GM19397 (cell line): Measurements from ENCODE around the gene C16orf46.
"Not testable (repeated sequence)": the region's sequence is repeated elsewhere in the genome, so short reads cannot be mapped to it uniquely, and the experiment has no call there.

Experiments
- ATAC-seq: cut with Tn5 transposase; IDR thresholded peaks from one replicate; pipeline ENCODE4 v1.9.1; 2021; ENCODE audit warnings: mild to moderate bottlenecking, moderate library complexity; ENCODE audit not compliant: unreplicated experiment

C16orf46 gene, protein sequence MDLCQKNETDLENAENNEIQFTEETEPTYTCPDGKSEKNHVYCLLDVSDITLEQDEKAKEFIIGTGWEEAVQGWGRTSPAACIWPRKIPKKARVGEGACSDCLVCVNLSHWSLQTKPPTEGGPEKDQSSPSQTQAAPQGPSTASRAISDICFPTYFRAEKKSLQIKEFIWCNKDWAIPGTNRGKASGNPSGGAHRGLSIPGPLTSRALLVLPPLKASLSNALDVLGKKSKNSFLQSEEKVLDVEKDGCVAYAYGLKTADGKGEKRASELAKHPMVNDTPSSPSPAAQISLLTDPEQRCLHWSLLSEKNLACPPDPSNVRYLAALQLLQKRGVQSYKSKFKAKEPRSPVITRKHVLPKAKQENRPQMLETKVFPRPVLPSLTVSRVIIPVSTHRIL

DNA sequence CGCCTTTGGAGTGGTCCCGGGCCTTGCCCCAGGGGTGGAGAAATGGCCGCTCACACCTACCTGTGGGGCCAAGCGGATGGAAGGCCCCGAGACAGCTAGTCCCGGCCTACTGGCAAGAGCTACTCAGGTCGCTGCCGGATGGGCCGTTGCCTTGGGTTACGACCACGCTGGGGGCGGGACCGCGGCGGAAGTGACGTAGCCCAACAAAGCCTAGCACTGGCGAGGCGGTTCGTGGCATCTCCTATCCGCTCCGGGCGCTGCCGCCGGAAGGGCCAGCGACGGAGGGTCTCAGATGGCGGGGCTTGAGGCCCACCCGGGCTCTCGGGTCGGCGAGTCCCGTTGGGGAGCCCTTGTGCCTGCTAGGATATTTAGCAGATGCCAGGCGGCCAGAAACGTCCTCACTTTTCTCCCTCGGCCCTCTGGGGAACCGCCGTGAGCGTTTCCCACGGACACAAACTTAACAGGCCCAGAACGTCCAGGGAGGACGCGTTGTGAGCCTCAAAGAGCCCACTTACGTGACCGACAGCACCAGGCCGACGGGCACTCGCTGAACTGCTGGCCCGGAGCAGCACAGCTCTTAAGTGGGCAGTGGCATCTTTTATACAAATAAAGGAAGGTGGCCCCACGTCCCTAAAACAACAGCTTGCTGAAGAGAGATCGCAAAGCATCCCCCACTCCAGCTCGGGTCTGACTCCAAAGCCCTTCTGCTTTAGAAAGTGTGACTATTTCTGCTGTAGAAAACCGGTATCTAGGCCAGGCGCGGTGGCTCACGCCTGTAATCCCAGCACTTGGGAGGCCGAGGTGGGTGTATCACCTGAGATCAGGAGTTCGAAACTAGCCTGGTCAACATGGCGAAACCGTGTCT lies at the start of gene C16orf46:
TSS of gene C16orf46 (minus strand) at position 163 of the 865 bp plus-strand sequence. CDS start 13,283 bp downstream, outside the sequence.
- ATAC-seq: peak; percentile 94

DNA sequence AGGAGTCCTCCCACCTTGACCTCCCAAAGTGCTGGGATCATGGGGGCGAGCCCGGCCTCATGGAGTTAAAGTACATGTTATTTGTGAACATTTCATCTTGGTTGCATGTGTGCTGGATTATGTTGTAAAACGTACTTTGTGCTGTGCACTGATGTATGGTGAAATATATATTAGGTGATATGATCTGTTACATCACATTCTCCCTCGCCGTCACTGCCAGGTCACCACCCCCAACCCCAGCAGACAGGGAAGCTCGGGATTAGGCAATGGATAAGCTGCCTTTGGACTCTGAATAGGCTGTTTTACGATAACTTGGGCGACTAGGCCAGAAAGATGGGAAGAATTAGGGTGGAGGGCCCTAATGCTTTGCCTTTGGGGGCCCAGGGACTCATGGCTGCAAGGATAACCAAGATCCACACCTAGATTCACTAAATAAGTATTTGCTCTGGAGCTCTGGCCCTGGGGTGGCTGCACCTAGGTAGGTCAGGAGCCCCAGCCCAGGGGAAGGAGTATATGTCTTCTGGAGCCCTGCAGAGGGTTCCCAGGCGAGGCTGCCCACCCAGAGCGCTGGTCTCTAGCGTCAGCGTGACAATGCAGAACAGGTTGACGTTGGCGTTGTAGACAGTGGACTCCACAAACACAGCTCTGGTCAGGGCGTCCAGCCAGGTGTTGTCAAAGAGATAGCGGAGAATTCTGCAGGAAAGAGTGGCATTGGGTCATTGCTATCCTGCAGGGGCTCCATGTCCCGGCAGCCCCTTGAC lies 46.2 kb upstream of the C16orf46 start:
- no peak for ATAC-seq

DNA sequence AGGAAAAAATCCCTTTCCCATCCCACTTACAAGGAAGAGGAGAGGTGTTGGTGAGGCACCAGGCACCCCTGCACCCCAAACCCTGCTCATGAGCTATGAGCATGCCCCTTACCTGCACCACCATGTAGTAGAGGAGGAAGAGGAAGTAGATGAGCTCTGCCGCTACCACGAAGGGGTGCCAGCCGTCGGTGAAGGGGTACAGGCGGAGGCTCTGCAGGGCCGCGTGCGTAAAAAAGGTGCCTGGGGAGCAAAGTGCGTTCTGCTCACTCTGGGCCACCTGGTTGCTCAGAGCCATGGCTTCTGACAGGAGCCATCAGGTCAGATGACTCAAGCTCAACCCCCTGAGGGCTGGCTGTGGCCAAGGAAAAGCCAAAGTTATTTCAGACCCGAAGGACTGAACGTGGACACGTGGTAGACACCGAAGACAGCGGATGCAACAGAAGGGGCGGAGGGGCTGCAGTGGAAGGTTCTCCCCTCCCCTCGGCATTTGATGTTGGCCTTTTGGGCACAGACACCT lies 44.5 kb upstream of the C16orf46 start:
- ATAC-seq: no peak

DNA sequence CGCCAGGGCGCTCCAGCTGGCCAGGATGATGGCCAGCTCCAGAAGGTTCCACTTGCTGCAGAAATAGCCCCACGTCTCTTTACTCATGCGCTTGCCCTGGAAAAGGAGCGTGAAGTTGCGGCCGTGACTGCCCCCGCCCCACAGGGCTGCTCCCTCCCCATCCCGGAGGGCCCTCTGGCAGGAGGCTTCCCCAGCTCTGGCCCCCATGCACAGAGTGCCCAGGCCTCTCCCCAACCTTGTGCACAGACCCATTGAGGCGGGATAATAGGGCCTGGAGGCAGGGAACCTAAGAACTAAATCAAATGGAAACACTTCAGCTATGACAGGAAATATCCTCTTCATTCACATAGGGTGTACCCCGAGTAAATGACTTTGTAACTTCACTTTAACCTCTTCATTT lies 40.4 kb upstream of the C16orf46 start:
- no peak for ATAC-seq

DNA sequence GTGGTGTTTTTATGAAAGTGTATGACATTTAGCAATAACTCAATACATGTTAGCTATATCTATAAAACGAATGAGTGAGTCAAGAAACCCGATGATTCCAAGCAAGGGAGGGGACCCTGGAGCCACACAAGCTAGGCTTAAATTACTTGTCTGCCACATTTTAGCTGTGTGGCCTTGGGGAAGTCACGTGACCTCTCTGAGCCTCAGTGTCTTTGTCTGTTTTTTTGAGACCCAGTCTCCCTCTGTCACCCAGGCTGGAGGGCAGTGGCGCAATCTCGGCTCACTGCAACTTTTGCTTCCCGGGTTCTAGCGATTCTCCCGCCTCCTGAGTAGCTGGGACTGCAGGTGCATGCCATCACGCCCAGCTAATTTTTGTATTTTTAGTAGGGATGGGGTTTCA lies 39.2 kb upstream of the C16orf46 start:
- ATAC-seq: no peak

DNA sequence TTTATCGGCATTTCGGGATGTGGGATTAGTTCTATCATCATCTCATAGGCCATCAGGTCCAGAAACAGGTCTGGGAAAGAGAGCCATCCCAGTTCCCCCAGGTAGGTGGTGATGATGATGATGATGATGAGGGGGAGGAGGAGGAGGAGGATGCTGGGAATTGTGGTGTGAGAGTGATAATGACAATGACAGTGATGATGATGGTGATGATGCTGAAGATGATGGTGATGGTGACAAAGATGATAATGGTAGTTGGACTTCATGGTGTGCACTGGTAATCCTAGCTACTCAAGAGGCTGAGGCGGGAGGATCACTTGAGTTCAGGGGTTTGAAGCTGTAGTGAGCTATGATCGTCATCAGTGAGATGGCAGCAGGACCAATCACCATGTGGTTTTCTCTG lies 35.4 kb upstream of the C16orf46 start:
- no peak for ATAC-seq

DNA sequence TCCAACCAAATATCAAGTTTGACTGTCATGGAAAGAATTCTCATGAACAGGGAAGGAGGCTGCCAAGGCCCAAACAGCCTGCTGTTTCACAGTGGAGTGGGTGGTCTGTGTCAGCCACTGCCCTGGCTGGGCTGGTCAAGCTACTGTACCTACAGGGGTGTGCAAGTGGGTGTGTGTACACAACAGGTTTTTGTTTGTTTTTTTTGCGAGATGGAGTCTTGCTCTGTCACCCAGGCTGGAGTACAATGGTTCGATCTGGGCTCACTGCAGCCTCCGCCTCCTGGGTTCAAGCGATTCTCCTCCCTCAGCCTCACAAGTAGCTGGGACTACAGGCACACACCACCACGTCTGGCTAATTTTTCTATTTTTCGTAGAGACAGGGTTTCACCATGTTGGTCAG lies 32.2 kb upstream of the C16orf46 start:
- ATAC-seq: not testable (repeated sequence)

DNA sequence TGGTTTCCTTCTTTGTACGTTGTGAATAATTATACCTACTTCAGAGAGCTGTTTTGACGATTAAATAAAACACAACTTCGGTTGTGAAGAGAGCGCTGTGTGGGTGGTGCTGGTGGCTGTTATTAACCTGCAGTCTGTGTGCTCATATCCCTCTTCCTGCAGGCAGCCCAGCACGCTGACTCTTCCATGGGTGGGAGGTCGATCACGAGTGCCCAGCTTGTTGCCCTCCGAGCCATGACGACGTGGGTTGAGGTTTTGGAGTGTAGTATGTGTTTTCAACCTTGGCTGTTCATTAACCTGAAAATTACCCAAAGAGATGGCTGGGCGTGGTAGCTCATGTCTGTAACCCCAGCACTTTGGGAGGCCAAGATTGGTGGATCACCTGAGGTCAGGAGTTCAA lies 30.5 kb upstream of the C16orf46 start:
- ATAC-seq: no peak

DNA sequence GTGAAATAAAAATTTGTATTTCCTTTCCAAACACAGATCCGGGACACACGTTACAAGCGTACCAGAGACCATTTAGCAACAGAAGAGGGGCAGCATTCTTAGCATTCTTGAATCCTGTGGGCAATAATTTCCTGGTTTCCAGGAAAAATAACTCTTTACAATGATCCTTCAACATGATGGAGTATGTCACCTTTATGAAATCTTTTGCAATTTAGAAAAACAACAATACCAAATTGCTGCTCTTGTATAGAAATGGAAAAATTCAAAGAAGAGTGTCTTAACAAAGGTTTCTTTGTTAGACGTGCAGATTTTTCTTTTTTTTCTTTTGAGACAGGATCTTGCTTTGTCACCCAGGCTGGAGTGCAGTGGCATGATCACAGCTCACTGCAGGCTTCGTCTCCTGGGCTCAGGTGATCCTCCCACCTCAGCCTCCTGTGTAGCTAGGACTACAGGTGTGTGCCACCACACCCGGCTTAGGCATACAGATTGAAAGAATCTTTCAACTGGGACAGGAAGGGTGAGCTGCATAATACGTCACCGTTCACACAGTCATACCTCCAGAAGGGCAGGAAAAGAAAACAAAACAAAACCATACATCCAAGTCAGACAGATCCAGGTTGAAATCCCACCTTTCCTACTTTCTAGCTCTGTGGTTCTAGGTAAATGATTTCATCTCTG lies 29.9 kb upstream of the C16orf46 start:
- no peak for ATAC-seq

DNA sequence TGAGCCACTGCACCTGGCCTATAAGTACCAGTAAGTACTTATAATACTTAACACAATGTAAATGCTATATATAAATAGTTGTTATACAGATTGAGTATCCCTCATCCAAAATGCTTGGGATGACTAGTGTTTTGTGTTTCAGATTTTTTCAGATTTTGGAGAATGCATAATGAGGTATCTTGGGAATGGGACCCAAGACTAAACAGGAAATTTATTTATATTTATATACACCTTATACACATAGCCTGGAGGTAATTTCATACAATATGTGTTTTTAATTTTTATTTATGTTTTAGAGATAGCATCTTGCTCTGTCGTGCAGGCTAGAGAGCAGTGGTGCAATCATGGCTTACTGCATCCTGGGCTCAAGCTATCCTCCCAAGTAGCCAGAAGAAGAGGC lies 28.9 kb upstream of the C16orf46 start:
- ATAC-seq: no peak

DNA sequence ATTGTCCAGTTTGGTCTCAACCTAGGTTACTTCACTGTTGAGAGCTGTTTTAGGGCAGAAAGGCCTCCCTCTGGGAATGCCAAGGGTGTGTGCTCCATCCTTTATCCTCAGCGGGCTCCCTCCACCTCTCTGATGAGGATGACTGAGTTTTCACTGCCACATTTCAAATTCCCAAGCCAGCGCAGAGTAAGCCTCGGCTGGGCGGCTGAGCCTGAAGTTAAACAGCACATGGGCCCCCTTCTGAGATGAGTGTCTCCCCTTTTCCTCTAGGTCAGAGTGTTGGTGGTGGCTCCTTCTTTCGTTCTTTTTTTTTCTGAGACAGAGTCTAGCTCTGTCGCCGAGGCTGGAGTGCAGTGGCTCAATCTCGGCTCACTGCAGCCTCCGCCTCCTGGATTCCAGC lies 24.7 kb upstream of the C16orf46 start:
- no peak for ATAC-seq

DNA sequence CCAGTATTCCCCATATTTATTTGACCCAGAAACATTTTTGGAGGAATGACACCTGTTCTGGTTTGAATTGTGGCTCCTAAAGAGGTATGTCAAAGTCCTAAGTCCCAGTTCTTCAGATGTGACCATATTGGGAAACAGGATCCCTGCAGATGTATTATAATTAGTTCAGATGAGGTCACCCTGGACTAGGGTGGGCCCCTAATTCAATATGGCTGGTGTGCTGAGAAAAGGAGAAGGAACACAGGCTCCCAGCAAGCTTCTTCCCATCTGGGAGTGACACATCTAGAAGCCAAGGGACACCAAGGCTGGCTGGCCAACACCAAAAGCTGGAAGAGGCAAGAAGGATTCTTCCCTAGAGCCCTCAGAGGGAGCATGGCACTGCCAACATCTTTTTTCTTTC lies 22.9 kb upstream of the C16orf46 start:
- no peak for ATAC-seq

DNA sequence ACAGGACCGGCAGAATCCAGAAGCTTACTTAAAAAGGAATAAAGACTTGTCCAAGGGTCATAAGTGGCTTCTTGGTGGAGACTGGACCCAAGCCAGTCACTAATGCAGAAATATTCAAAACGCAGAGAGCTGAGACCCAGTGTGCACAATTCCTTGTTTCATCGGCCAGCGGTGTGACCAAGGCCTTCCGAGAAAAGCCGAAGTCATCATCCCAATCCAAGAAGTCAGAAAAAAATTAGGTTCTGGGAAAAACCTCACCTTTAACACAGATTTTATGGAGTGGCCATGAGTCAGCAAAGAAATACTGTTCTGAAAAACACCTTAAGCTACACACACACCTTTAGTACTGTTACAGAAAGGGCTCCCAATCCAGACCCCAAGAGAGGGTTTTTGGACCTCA lies 20.2 kb upstream of the C16orf46 start:
- ATAC-seq: no peak

DNA sequence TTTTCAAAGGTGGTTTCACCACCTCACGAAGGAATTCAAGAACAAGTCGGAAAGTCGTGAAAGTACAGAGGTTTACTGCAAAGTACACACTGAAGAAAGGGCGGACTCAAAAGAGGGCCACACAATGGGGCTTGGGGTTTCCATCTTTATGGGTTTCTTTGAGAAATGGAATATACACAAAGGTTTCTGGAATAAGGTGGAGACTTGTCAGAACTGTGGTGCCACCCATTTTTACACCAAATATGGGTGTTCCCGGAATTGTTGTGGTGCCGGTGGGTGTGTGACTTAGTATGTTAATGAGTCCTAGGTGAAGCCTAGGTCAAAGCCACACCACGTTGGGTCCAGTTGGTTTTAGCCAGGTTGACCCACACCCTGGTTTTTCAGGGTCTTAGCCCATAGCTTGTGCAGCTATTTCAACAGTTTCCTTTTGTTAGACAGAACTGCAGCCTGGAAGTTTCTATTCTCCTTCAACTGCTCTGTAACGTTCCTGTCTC lies 19.7 kb upstream of the C16orf46 start:
- no peak for ATAC-seq

DNA sequence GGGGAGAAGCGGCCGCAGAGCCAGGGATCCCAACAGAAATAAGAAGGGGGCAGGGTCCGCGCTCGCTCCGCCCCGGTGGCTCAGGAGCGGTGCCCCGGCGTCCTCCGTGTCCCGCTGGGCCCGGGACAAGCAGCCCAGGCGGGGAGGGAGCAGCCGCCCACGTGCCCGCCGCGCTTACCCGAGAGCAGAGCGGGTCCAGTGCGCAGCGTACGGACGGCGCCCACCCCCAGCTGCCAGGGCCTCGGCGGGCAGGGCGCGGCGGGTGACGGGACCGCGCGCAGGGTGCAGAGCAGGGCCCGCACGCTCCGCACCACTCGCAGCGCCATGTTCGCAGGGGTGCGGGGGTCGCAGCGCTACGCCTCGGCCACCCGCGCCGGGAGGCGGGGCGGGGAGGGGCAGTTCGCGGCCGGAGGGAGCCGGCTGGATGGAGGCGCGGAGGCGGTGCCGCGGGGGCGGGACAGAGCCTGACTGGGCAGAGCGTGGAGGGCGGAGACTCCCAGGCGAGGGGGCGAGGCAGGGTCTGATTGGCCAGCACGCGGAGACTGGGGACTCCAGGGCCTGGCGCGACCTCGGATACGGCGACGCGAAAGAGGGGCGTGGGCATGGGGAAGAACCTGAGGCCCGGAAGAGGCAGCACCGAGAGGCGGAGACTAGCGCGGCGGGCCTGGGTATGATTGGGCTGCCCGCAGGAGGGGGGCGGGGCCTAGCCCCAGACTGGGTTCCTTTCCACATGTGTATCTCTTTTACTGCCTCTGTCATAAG lies 19.1 kb upstream of the C16orf46 start, which contains the start of gene GCSH:
TSS of gene GCSH (minus strand) at position 443 of the 762 bp plus-strand sequence. CDS start at position 326, 117 bp downstream.
- peak; percentile 99 for ATAC-seq

DNA sequence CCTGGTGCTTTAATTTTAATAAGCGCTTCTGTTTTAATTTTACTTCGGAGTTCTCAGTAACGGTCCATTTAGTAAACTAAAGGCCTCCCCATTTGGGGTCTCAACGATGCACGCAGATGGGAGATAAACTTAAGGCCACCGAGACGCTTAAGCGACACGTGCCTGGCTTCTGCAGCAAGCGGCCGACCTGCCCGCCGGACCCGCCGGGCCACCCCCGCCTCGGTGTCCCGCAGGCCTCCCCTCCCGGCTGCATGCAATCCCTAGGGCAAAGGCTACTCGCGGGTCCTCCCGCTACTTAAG lies 18.6 kb upstream of the C16orf46 start:
- no peak for ATAC-seq

DNA sequence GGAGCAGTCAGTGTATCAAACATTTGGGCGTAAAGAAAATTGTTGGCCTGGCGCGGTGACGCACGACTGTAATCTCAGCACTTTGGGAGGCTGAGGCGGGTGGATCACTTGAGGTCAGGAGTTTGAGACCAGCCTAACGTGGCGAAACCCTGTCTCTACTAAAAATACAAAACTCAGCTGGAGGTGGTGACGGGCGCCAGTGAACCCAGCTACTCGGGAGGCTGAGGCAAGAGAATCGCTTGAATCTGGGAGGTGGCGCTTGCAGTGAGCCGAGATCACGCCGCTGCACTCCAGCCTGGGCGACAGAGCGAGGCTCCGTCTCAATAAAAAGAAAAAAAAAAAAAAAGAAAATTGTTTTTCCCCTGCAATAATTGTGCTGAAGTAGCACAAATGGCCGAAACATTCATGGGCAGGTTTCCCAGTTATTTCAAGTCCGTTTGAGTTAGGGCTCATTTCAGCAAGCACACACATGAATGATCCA lies 17.8 kb upstream of the C16orf46 start:
- ATAC-seq: no peak

DNA sequence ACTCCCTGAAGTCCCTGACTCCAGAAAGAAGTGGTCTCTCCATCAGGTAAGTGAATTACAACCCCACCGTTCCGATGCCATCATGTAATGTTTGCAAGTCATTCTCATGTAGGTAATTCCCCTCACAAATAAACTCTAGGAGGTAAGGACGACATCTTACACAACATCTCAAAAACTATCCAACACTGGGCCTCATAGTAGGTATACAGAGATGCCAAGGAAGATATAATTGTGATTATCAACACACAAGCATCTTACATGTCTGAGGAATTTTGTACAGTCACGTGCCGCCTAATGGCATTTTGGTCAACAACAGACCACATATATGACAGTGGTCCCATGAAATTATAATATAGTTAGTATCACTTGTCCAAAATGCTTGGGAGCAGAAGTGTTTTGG lies 11.8 kb upstream of the C16orf46 start:
- no peak for ATAC-seq

DNA sequence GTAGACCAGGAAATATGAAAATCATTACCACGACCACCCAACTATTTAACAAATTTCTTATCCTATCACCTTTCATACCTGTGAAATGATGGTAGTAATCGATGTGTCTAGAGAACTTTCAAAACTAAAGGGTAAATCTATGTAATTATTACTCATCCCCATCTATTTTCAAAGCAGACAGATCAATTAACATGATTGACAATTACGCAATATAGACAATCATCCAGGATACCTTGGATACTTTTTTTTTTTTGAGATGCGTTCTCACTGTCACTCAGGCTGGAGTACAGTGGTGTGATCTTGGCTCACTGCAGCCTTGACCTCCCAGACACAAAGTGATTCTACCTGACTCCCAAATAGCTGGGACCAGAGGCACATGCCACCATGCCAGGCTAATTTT lies 4.0 kb upstream of the C16orf46 start:
- ATAC-seq: no peak

DNA sequence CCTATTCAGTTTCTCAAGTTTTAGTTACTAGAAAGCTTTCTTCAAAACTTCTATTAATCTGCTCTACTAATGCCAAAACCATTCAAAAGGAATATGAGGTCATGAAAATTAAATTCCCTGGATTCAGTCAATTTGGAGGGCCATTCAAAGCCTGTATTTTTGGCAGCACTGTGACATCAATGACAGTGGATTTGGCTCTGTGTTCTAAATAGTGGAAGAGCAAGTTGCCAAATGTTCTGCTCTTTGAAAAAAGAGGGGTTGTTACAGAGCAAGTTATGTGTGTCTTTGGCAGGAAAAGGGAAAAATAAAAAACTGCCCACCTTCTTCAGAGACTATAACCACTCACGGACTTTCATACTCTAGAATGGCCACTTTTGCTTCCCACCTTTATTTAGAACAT lies 3.2 kb upstream of the C16orf46 start:
- ATAC-seq: no peak
